NCI-H1436 treated with DMSO at 0.1 percent for 48 hours (cell line): ENCODE results near the gene UBASH3A.
A peak's percentile ranks its signal among the peaks of the same experiment; 100 is the strongest.

Source experiments
- DNase-seq: peaks from one replicate; lab custom pipeline; 2025; lab: John Stamatoyannopoulos, UW

The UBASH3A gene

DNA sequence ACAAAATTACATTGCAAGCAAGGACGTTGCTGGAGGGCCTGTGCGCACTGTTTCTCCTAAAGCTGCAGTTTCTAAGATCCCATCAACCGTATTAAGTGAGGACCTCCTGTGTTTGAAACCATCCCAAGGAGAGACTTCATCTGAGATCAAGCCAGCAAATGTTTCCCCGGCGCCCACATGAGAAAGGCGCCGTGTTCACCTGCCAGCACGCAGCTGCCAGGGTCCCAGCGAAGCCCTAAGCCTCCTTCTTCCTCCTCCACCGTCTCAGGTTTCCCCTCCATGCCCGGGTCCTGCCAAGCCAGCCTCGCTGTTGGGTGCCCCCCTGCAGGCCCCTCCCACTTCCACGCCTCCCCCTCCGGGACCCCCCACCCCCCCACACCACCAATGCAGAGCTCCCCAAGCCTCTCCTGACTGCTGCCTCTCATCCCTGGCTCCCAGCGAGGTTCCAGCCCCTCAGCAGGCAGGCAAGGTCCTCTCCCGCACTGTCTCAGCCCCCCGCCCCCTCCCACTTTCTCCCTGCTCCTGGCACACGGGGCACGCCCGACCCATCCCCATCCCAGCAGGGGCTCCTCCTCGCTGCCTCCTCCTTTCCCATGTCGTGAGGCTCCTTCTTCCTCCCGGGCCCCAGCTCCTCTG lies 28.7 kb upstream of the UBASH3A start:
- DNase-seq: no peak

- DNase-seq: no peak
Measured at GRCh38 chr21:42375506-42375905, 28.2 kb upstream of the UBASH3A start.

DNA sequence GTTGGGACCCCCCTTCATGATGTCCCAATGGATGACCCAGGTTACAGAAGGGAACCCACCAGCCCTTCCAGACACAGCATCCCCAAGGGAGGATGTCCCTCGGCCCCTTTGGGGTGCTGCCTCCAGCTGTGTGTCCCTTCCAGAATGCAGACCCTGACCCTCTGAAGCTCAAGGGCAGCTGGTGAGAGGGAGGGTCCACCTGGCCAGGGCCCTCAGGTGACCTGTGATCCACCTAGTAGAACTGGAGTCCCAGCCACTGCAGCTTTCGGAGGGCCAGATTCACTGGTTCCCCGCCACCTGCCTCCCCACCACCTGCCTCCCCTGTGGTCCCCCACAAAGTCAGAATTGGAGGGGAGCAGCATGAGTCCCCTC lies 27.8 kb upstream of the UBASH3A start:
- no peak for DNase-seq

GRCh38 chr21:42376338-42376982 lies 27.2 kb upstream of the UBASH3A start:
- no peak for DNase-seq

GRCh38 chr21:42377211-42377950 lies 26.3 kb upstream of the UBASH3A start:
- no peak for DNase-seq

GRCh38 chr21:42377951-42378340 lies 25.8 kb upstream of the UBASH3A start:
- no peak for DNase-seq

DNA sequence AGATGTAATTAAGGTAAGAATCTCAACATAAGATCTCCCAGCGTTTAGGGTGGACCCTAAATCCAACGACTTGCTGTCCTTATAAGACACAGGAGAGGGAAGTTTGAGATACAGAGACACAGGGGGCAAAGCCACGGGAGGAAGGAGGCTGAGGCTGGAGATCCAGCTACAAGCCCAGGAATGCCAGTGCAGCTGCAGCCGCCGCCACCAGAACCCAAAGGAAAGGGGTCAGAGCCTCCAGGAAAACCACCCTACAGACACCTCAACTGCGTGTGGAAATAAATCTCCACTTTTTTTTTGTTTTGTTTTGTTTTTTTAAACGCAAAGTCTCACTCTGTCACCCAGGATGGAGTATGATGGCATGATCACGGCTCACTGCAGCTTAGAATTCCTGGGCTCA lies 25.3 kb upstream of the UBASH3A start:
- no peak for DNase-seq

DNA sequence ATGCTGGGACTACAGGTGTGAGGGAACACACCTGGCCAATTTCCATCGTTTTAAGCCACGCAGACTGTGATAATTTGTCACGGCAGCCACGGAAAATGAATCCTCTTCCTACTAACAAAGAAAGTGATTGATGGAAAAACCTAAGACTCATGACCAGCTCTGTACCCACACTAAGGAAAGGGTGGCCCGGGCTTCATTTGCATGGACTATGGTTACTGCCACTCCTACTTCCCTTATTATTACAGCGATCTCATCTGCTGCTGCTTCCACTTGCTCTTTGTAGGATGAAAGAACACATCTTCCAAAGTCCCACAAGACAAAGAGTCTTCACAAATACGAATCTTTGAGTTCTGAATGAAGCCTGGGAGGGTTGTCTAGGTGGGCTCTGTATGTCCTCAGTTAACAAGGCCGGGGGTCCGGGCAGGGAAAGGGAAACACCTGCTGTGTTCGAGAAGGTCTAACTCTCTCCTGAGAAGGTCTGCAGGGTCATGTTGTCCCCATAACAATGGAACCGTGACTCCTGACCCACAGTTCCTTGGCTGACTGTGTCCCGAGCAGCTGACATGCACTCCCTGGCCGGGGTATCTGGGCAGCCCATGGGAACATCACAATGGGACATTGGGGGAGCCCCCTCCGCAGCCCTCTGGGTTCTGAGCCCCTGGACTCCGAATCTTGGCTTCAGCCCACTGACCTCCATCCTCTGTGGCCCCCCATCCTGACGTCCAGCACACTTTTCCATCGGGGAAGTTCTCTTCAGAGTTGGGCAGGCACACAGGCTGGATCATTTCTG lies 24.1 kb upstream of the UBASH3A start:
- DNase-seq: no peak

GRCh38 chr21:42381347-42381984 lies 22.2 kb upstream of the UBASH3A start:
- DNase-seq: no peak

- DNase-seq: no peak
Measured at GRCh38 chr21:42382915-42383314, 20.8 kb upstream of the UBASH3A start.

GRCh38 chr21:42383331-42383730 lies 20.4 kb upstream of the UBASH3A start:
- DNase-seq: no peak

- DNase-seq: peak; percentile 3
Measured at GRCh38 chr21:42384156-42384945, 19.4 kb upstream of the UBASH3A start.

DNA sequence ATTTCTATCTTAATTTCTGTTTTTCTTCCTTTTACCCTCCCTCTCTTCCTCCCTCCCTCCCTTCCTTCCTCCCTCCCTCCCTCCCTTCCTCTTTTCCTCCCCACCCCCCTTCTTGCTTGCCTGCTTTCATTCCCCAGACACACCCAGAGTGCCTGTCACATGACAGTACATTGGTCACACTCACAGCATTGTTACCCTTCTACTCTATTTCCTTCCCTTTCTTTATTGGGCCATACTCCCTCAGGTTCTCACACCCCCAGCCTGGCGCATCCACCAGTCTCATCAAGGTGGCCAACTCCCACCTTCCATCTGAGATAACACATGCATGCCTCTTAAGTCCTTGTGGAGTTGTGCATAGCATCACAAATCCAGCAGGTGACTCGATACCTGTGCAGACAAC lies 18.7 kb upstream of the UBASH3A start:
- no peak for DNase-seq

GRCh38 chr21:42385619-42386018 lies 18.1 kb upstream of the UBASH3A start:
- no peak for DNase-seq

DNA sequence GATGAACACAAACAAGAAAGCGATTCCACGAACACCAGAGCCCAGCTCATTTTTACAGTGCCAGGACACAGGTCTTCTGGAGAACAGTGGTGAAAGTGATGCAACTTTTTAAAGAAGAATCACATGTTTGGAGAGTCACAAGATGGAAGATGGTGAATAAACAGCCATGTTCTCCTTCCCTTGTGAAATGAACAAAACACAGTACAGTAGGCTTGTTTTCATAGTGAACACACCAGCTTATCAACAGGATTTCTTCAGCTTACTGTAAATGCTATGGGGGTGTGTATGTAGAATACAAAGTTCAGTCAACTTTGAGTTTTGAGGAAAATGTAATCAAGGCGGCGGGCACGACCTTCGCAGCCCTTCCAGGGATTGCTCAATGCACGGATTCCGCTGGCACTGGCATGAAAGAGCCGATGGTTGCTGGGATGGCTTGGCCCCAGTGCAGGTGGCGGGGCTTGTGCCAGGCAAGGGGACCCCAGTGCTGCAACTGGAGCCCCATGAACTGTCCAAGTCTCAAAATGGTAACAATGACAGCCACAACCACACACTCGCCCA lies 17.6 kb upstream of the UBASH3A start:
- no peak for DNase-seq

GRCh38 chr21:42387164-42387563 lies 16.5 kb upstream of the UBASH3A start:
- no peak for DNase-seq

DNA sequence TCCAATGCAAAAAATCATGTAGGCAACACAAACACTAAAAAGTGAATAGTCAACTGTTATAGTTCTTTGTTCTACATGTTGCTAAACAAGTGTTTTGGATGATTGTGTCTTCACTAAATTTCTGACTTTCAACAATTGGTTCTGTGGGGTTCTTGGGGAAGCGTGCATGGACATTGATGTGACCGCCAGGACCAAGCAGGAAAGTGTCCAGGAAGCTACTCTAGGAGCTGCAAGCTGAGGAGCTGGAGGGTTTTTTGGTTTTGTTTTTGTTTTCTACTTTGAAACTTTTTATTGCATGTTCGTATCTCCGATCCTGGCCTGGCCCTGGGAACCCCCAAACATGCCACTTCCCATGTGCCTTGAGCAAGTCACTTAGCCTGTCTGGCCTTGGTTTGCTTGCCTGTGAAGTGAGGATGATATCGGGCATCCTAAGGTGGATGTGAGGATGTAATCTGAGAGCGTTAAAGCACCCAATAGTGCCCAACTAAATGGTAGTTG lies 15.8 kb upstream of the UBASH3A start:
- DNase-seq: no peak

DNA sequence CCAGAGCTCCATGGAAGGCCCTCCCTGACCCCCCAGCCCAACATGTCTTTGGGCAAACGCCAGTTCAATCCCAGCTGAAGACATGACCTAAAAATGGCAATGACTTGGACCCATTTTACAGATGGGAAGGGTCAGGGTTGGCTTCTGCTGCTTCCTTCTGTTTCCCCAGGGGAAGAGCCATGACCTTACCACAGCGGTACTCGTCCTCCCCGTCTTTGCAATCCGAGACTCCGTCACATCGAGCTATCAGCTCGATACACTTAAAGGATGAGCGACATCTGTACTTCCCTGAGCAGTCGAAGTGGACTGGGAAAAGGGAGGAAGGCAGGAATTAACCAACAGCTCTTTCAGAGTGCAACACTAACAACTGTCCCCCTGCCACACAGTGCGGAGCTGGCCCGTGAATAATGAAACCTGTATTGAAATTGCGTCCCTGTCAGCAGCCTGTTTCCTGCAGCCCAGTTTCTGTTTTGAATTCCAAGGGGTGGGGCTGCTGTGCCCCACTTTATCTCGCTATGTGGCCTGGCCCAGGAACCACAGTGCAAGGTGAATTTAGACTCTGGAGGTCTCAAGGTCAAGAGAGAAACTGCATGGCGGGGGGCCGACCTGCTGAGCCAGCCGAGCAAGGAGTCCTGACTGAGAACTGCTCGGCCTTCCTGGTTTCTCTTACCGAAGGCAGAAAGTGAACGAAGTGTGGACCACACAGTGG lies 14.8 kb upstream of the UBASH3A start:
- DNase-seq: no peak

- no peak for DNase-seq
Measured at GRCh38 chr21:42389449-42389835, 14.3 kb upstream of the UBASH3A start.

GRCh38 chr21:42390193-42390592 lies 13.5 kb upstream of the UBASH3A start:
- no peak for DNase-seq
